ENCODE data around the gene NRSN2. TPM values are rescaled to one million over a fixed set of nuclear protein-coding genes. Genes with fewer than 3 reads are reported as not detected.

The NRSN2 gene
- total and polyA plus RNA-seq, 2 donors (not counting 3 experiments of a cell fraction or from before 2014, with no cell fraction given) = 36.9 to 64.1 TPM

- FAIRE-seq = no peak
- BruUV-seq (replicated peaks) = no TSS peak
- dilution Hi-C loops (cut with MboI; ENCODE audit: extremely low pct_ligation_motif_present, low sequenced_read_pairs) = no loop called here
These were observed 44.7 kb upstream of the NRSN2 start for GRCh38 chr20:301886-302848.

GRCh38 chr20:305745-306144 lies 41.2 kb upstream of the NRSN2 start:
- Histone ChIP-seq H3K4me1 (ENCODE audit: control insufficient read depth, extremely low read depth, insufficient read depth, low read length) (peaks cover 24% of the 10 kb centered on the region), H3K27me3 (ENCODE audit: control insufficient read depth in 2 of 2, insufficient read depth in 2 of 2, low read length in 2 of 2) (no peaks in the 10 kb centered on the region), H3K27ac (ENCODE audit: insufficient read depth, low read depth, low read length) (no peak overlapping the region), H3K36me3 (ENCODE audit: control insufficient read depth in 2 of 2, extremely low read depth in 1 of 2, insufficient read depth in 2 of 2, low read length in 2 of 2) (no peaks in the 10 kb centered on the region), H3K9ac (replicated peaks; ENCODE audit: extremely low read depth, insufficient read depth, low read length) (no peak overlapping the region), H4K20me1 (replicated peaks; ENCODE audit: control insufficient read depth, extremely low read depth, insufficient read depth, low read length) (no peaks in the 10 kb centered on the region), H3K9me3 (replicated peaks; ENCODE audit: control insufficient read depth, insufficient read depth, low read length) (no peaks in the 10 kb centered on the region), H3K79me2 (ENCODE audit: control insufficient read depth, insufficient read depth, low read length) (peaks cover 2% of the 10 kb centered on the region), H3K4me3 (replicated peaks in 1 of 3; ENCODE audit: insufficient read depth in 1 of 3, low read depth in 1 of 3, low read length in 3 of 3) (no peak overlapping the region), H2AFZ (ENCODE audit: low read depth, low read length) (no peak overlapping the region), H3K9me1 (replicated peaks; ENCODE audit: control insufficient read depth, extremely low read depth, insufficient read depth, low read length) (no peaks in the 10 kb centered on the region), H3K4me2 (ENCODE audit: insufficient read depth, low read length) (no peak overlapping the region)
- dilution Hi-C loops (cut with MboI; ENCODE audit: extremely low pct_ligation_motif_present, low sequenced_read_pairs) = no loop called here
- no TSS peak for BruUV-seq (replicated peaks)
- intact Hi-C loops (cut with micrococcal nuclease) = no loop called here
- POLR2A ChIA-PET = no interaction called here
- no peak for TF ChIP-seq CTCF (IDR thresholded peaks at IDR 0.05; ENCODE audit: extremely low read depth in 1 of 2, insufficient read depth in 1 of 2, low read depth in 1 of 2, low read length in 2 of 2)
- no peak for TF ChIP-seq POLR2A (IDR thresholded peaks at IDR 0.05; ENCODE audit: low read depth, low read length)
- TF ChIP-seq JUN (IDR thresholded peaks at IDR 0.05; ENCODE audit: borderline replicate concordance, insufficient read depth, insufficient read length, low read depth) = no peak
- FAIRE-seq (no peak), DNase-seq (ENCODE audit: low read depth, low spot score) (no peak)
- CTCF ChIA-PET = interaction anchor here (1.0 kb wide), 1 partner anchor 25 kb away, joined by 3 read pairs; no protein-coding TSS in a partner anchor

More at GRCh38 chr20:301886-302848, 44.7 kb upstream of the NRSN2 start:
- peaks cover 26% of the 10 kb centered on the region for H3K4me1 ChIP-seq (ENCODE audit: control insufficient read depth, extremely low read depth, insufficient read depth, low read length)
- H3K9ac ChIP-seq (replicated peaks; ENCODE audit: extremely low read depth, insufficient read depth, low read length) = no peak overlapping the region
- POLR2A ChIA-PET = interaction anchor here (0.6 kb wide), 1 partner anchor 78 kb away, joined by 5 read pairs; the partner anchor contains the start of gene TRIB3
- no peaks in the 10 kb centered on the region for H3K9me3 ChIP-seq (replicated peaks; ENCODE audit: control insufficient read depth, insufficient read depth, low read length)
- H3K9me1 ChIP-seq (replicated peaks; ENCODE audit: control insufficient read depth, extremely low read depth, insufficient read depth, low read length) = no peaks in the 10 kb centered on the region
- no peaks in the 10 kb centered on the region for H3K36me3 ChIP-seq (ENCODE audit: control insufficient read depth in 2 of 2, extremely low read depth in 1 of 2, insufficient read depth in 2 of 2, low read length in 2 of 2)
- H3K4me3 ChIP-seq (replicated peaks in 1 of 3; ENCODE audit: insufficient read depth in 1 of 3, low read depth in 1 of 3, low read length in 3 of 3) = no peak overlapping the region
- no peaks in the 10 kb centered on the region for H3K27me3 ChIP-seq (ENCODE audit: control insufficient read depth in 2 of 2, insufficient read depth in 2 of 2, low read length in 2 of 2)
- intact Hi-C loops (cut with micrococcal nuclease) = no loop called here
- H3K27ac ChIP-seq (ENCODE audit: insufficient read depth, low read depth, low read length) = no peak overlapping the region
- CTCF ChIA-PET = interaction anchor here (1.0 to 6.2 kb wide), 3 partner anchors 14 to 27 kb away, joined by 3 to 42 read pairs (median 39); partner anchors contain the start of gene SOX12
- peaks cover 5% of the 10 kb centered on the region for H4K20me1 ChIP-seq (replicated peaks; ENCODE audit: control insufficient read depth, extremely low read depth, insufficient read depth, low read length)
- no peak for TF ChIP-seq MAX (IDR thresholded peaks at IDR 0.05; ENCODE audit: insufficient read depth, insufficient read length)
- TF ChIP-seq EZH2 (IDR thresholded peaks at IDR 0.05; ENCODE audit: borderline replicate concordance, low read depth, low read length, severe bottlenecking) = no peak
- no peak overlapping the region for H2AFZ ChIP-seq (ENCODE audit: low read depth, low read length)
- no peak for DNase-seq (ENCODE audit: low read depth, low spot score)
- no peak overlapping the region for H3K4me2 ChIP-seq (ENCODE audit: insufficient read depth, low read length)
- peaks cover 34% of the 10 kb centered on the region for H3K79me2 ChIP-seq (ENCODE audit: control insufficient read depth, insufficient read depth, low read length)
